Osteoblast (primary cell): ENCODE data around the gene VWA2. TPM values are rescaled to one million over a fixed set of nuclear protein-coding genes. Genes with fewer than 3 reads are reported as not detected.

Experiments
- DNase-seq: peaks from one replicate; pipeline ENCODE4 v3.0.0; 2011; ENCODE audit warnings: low spot score, mixed read lengths; ENCODE audit not compliant: insufficient read length; ENCODE audit errors: missing footprints
- H2AFZ ChIP-seq: 2 replicates; pipeline ENCODE4 v1.6.0; 2011; ENCODE audit warnings: mild to moderate bottlenecking, low read length
- H3K27ac ChIP-seq: 2 replicates; pipeline ENCODE4 v1.5.1; 2011; ENCODE audit warnings: mild to moderate bottlenecking, low read depth, low read length, moderate library complexity
- H3K27me3 ChIP-seq: 2 replicates; pipeline ENCODE4 v1.6.0; 2012; ENCODE audit warnings: mild to moderate bottlenecking, control low read depth, inconsistent platforms, low read length, moderate library complexity; ENCODE audit not compliant: insufficient read depth
- H3K36me3 ChIP-seq: 2 replicates; pipeline ENCODE4 v1.5.1; 2011; ENCODE audit warnings: mild to moderate bottlenecking, low read length, control low read depth, moderate library complexity; ENCODE audit not compliant: insufficient read depth
- H3K4me1 ChIP-seq: 2 replicates; pipeline ENCODE4 v1.5.1; 2011; ENCODE audit warnings: mild to moderate bottlenecking, low read length, control low read depth, moderate library complexity; ENCODE audit not compliant: insufficient read depth
- H3K4me2 ChIP-seq: 2 replicates; pipeline ENCODE4 v1.6.0; 2011; ENCODE audit warnings: mild to moderate bottlenecking, low read length; ENCODE audit not compliant: insufficient read depth
- H3K4me3 ChIP-seq: fragments of 200-600 bp; sonication (generic); 3 replicates; pipeline ENCODE4 v1.5.1; 2012; ENCODE audit warnings: mild to moderate bottlenecking, low read length, inconsistent platforms; ENCODE audit not compliant: insufficient read depth
- H3K79me2 ChIP-seq: 2 replicates; pipeline ENCODE4 v1.6.0; 2012; ENCODE audit warnings: mild to moderate bottlenecking, low read length, control low read depth, inconsistent platforms; ENCODE audit not compliant: insufficient read depth
- H3K9me3 ChIP-seq: 2 replicates; pipeline ENCODE4 v1.5.1; 2011; ENCODE audit warnings: low read depth, low read length, control low read depth
- H4K20me1 ChIP-seq: 2 replicates; pipeline ENCODE4 v1.6.0; 2012; ENCODE audit warnings: mild to moderate bottlenecking, low read length, control low read depth; ENCODE audit not compliant: insufficient read depth
- total RNA-seq: library from RNA; depleted of rRNA; stranded (reverse); fragments of >200 nt; gene quantifications from 2 replicates; pipeline ENCODE4 v1.2.3, GENCODE V29; 2012
- TF ChIP-seq, protein P1 (sequence below): IDR thresholded peaks from 2 replicates; pipeline ENCODE4 v1.5.1; 2011; ENCODE audit warnings: mild to moderate bottlenecking, low read depth, low read length, moderate library complexity; ENCODE audit errors: extremely low read depth

Gene VWA2
- total RNA-seq, 1 donor, result under 0.01 TPM

DNA sequence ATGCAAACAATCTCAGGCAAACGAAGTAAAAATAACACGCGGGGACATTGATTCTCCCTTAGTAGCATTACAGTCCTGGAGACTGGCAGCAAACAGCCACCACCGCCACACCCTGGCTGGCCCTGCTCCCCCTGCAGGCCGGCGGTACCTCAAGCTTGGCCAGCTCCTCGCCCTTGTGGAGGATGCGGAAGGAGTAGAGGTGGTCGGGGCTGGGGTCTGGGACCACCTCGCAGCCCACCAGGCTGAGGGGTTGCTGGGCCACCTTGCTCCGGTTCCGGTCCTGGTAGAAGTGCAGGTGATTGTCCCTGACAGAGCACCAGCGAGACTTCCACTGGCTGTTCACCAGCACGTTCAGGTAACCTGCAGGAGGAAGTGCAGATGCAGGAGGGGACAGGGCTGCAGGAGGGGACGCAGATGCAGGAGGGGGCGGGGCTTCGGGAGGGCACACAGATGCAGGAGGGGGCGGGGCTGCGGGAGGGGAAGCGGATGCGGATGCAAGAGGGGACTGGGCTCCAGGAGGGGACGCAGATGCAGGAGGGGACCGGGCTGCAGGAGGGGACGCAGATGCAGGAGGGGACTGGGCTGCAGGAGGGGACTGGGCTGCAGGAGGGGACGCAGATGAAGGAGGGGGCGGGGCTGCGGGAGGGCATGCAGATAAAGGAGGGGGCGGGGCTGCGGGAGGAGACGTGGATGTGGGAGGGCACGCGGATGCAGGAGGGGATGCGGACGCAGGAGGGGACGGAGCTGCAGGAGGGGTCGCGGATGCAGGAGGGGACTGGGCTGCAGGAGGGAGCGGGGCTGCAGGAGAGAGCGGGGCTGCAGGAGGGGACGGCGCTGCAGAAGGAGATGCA lies 65.7 kb downstream of the VWA2 start:
- H3K36me3 ChIP-seq, result no peaks in the 10 kb centered on the region
- H3K27me3 ChIP-seq, result peaks cover 10% of the 10 kb centered on the region
- no peak for DNase-seq
- H3K79me2 ChIP-seq, result no peaks in the 10 kb centered on the region
- peak overlapping the region; percentile 7 for H3K4me3 ChIP-seq
- H2AFZ ChIP-seq, result no peak overlapping the region
- H4K20me1 ChIP-seq, result no peaks in the 10 kb centered on the region
- no peaks in the 10 kb centered on the region for H3K9me3 ChIP-seq
- peak overlapping the region; percentile 71 for H3K4me2 ChIP-seq
- TF ChIP-seq, protein P1, sequence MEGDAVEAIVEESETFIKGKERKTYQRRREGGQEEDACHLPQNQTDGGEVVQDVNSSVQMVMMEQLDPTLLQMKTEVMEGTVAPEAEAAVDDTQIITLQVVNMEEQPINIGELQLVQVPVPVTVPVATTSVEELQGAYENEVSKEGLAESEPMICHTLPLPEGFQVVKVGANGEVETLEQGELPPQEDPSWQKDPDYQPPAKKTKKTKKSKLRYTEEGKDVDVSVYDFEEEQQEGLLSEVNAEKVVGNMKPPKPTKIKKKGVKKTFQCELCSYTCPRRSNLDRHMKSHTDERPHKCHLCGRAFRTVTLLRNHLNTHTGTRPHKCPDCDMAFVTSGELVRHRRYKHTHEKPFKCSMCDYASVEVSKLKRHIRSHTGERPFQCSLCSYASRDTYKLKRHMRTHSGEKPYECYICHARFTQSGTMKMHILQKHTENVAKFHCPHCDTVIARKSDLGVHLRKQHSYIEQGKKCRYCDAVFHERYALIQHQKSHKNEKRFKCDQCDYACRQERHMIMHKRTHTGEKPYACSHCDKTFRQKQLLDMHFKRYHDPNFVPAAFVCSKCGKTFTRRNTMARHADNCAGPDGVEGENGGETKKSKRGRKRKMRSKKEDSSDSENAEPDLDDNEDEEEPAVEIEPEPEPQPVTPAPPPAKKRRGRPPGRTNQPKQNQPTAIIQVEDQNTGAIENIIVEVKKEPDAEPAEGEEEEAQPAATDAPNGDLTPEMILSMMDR, result peak; percentile 35
- H3K4me1 ChIP-seq, result peaks cover 25% of the 10 kb centered on the region
- H3K27ac ChIP-seq, result peak overlapping the region; percentile 1

DNA sequence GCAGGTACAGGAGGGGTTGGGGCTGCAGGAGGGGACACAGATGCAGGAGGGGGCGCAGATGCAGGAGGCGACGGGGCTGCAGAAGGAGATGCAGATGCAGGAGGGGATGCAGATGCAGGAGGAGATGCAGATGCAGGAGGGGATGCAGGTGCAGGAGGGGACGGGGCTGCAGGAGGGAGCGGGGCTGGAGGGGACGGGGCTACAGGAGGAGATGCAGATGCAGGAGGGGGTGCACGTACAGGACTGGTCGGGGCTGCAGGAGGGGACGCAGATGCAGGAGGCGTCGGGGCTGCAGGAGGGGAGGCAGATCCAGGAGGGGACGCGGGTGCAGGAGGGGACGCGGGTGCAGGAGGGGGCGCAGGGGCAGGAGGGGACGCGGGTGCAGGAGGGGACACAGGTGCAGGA lies 66.5 kb downstream of the VWA2 start:
- H3K27ac ChIP-seq, result no peak overlapping the region
- no peak for DNase-seq
- no peak overlapping the region for H2AFZ ChIP-seq
- H3K27me3 ChIP-seq, result peaks cover 10% of the 10 kb centered on the region
- no peaks in the 10 kb centered on the region for H4K20me1 ChIP-seq
- H3K4me3 ChIP-seq, result no peak overlapping the region
- no peak overlapping the region for H3K4me2 ChIP-seq
- H3K9me3 ChIP-seq, result no peaks in the 10 kb centered on the region
- peaks cover 25% of the 10 kb centered on the region for H3K4me1 ChIP-seq
- H3K79me2 ChIP-seq, result no peaks in the 10 kb centered on the region
- H3K36me3 ChIP-seq, result no peaks in the 10 kb centered on the region
- TF ChIP-seq, protein P1, result no peak

DNA sequence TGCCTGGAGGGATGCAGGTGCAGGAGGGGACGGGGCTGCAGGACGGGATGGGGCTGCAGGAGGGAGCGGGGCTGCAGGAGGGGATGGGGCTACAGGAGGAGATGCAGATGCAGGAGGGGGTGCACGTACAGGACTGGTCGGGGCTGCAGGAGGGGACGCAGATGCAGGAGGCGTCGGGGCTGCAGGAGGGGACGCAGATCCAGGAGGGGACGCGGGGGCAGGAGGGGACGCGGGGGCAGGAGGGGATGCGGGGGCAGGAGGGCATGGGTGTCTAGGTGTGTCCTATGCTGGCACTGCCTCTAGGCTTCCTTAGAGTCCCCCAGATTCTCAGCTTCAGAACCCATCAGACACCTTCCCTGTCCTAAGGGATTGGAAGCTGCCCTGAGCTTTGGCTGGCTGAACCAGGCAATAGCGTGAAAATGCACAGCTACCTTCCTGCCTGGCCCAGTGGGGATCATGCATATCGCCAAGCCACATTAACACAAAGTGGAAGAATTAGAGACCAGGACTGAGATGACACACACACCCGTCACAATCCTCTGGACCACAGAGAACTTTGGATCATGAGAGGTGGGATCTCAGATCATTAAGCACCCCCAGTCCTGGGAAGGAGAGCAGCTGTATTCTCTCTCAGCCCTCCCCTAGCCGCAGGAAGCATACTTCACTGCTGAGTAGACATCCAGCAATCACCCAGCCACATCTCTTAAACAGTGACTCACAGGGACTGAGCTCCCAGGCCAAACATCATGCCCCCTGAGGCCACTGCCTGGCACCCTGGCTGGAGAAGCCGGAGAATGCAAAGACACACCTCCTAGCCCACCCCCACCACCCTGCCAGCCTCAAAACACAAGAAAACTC lies 67.3 kb downstream of the VWA2 start:
- Histone ChIP-seq H3K4me2 (peak overlapping the region; percentile 74), H3K27ac (peak overlapping the region; percentile 53), H4K20me1 (no peaks in the 10 kb centered on the region), H3K4me3 (peak overlapping the region; percentile 13), H3K79me2 (no peaks in the 10 kb centered on the region), H3K36me3 (no peaks in the 10 kb centered on the region), H2AFZ (no peak overlapping the region), H3K9me3 (no peaks in the 10 kb centered on the region), H3K27me3 (peaks cover 3% of the 10 kb centered on the region), H3K4me1 (peaks cover 25% of the 10 kb centered on the region)
- DNase-seq, result peak; percentile 99
- TF ChIP-seq, protein P1, result no peak

DNA sequence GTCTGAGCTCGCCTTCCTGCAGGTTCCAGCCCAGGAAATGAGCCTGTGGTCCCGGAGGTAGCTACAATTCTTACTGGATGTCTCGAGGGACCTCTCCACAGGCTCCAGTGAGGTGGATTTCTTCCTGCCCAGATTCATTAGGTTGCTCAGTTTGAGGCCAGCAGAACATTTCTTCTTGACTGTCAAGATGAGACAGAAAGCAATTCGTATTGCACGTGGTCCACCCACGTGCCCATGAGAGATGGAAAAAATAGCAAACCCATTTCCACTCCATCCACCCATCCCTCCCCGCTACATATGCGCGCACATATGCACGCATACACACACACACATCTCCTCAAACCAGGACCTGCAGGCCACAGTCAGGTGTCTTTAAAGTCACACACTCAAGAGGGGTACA lies 68.7 kb downstream of the VWA2 start:
- Histone ChIP-seq H4K20me1 (no peaks in the 10 kb centered on the region), H3K9me3 (no peaks in the 10 kb centered on the region), H3K79me2 (no peaks in the 10 kb centered on the region), H3K36me3 (no peaks in the 10 kb centered on the region), H3K27me3 (no peaks in the 10 kb centered on the region), H3K27ac (no peak overlapping the region), H3K4me3 (no peak overlapping the region), H3K4me1 (peaks cover 25% of the 10 kb centered on the region), H2AFZ (no peak overlapping the region), H3K4me2 (no peak overlapping the region)
- no peak for DNase-seq
- TF ChIP-seq, protein P1, result no peak
